ENCODE results near the gene NUMBL. TPM values are rescaled to one million over a fixed set of nuclear protein-coding genes. Genes with fewer than 3 reads are reported as not detected.

NUMBL gene
- total RNA-seq, 1 donor from 2014 or later, result 79.3 TPM

GRCh38 chr19:40671404-40671803 is 19.0 kb downstream of the NUMBL start:
- Mint-ChIP-seq H3K4me1 (ENCODE audit: low read depth, unreplicated experiment) (peaks cover 4% of the 10 kb centered on the region), H3K4me3 (ENCODE audit: unreplicated experiment) (no peak overlapping the region), H3K36me3 (ENCODE audit: low read depth, unreplicated experiment) (peaks cover 36% of the 10 kb centered on the region), H3K27me3 (ENCODE audit: low read depth, unreplicated experiment) (no peaks in the 10 kb centered on the region), H3K27ac (ENCODE audit: unreplicated experiment) (no peak overlapping the region), H3K9me3 (ENCODE audit: unreplicated experiment) (peaks cover 2% of the 10 kb centered on the region)
- Histone ChIP-seq H4K20me1 (ENCODE audit: insufficient read depth, low read length) (peaks cover 47% of the 10 kb centered on the region), H3K27ac (ENCODE audit: low read depth, low read length) (no peak overlapping the region), H3K36me3 (ENCODE audit: insufficient read depth, low read length) (peaks cover 66% of the 10 kb centered on the region), H3K9ac (ENCODE audit: low read length) (no peak overlapping the region), H2AFZ (ENCODE audit: low read depth, low read length) (no peak overlapping the region), H3K4me3 (ENCODE audit: insufficient read depth, low read depth, low read length) (no peak overlapping the region), H3K4me1 (ENCODE audit: insufficient read depth, low read length) (peaks cover 7% of the 10 kb centered on the region), H3K79me2 (ENCODE audit: insufficient read depth, low read length) (no peaks in the 10 kb centered on the region), H3K9me3 (ENCODE audit: insufficient read depth, low read depth, low read length) (peaks cover 5% of the 10 kb centered on the region), H3K4me2 (ENCODE audit: low read length) (no peak overlapping the region), H3K27me3 (ENCODE audit: insufficient read depth, low read length) (no peaks in the 10 kb centered on the region)
- TF ChIP-seq, protein P1, sequence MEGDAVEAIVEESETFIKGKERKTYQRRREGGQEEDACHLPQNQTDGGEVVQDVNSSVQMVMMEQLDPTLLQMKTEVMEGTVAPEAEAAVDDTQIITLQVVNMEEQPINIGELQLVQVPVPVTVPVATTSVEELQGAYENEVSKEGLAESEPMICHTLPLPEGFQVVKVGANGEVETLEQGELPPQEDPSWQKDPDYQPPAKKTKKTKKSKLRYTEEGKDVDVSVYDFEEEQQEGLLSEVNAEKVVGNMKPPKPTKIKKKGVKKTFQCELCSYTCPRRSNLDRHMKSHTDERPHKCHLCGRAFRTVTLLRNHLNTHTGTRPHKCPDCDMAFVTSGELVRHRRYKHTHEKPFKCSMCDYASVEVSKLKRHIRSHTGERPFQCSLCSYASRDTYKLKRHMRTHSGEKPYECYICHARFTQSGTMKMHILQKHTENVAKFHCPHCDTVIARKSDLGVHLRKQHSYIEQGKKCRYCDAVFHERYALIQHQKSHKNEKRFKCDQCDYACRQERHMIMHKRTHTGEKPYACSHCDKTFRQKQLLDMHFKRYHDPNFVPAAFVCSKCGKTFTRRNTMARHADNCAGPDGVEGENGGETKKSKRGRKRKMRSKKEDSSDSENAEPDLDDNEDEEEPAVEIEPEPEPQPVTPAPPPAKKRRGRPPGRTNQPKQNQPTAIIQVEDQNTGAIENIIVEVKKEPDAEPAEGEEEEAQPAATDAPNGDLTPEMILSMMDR (IDR thresholded peaks at IDR 0.05; ENCODE audit: insufficient read depth, low read depth, low read length), result no peak
- TF ChIP-seq EZH2 (IDR thresholded peaks at IDR 0.05; ENCODE audit: insufficient read depth, low read length), result no peak
- FAIRE-seq, result no peak
- no peak for DNase-seq (ENCODE audit: low read depth)

DNA sequence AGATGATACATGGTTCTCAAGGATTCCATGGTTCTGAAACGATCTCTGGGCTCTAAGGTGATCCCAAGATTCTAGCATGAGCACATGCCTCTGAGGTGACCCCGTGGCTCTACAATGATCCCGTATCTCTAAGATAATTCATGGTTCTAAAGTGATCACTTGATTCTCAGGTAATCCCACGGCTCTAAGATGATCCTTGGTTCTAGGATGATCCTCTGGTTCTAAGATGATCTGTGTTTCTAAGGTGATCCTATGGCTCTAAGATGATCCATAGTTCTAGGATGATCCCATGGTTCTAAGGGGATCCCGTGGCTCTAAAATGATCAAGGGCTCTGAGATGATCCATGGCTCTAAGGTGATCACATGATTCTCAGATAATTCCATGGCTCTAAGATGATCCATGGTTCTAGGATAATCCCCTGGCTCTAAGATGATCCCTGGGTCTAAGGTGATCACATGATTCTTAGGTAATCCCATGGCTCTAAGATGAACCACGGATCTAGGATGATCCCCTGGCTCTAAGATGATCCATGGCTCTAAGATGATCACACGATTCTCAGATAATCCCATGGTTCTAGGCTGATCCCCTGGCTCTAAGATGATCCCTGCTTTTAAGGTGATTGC is 21.3 kb downstream of the NUMBL start:
- Histone ChIP-seq H3K27ac (ENCODE audit: low read depth, low read length) (no peak overlapping the region), H3K36me3 (ENCODE audit: insufficient read depth, low read length) (peaks cover 57% of the 10 kb centered on the region), H3K4me1 (ENCODE audit: insufficient read depth, low read length) (peaks cover 12% of the 10 kb centered on the region), H3K4me2 (ENCODE audit: low read length) (no peak overlapping the region), H2AFZ (ENCODE audit: low read depth, low read length) (no peak overlapping the region), H3K9me3 (ENCODE audit: insufficient read depth, low read depth, low read length) (peaks cover 5% of the 10 kb centered on the region), H3K4me3 (ENCODE audit: insufficient read depth, low read depth, low read length) (no peak overlapping the region), H4K20me1 (ENCODE audit: insufficient read depth, low read length) (peaks cover 41% of the 10 kb centered on the region), H3K27me3 (ENCODE audit: insufficient read depth, low read length) (no peaks in the 10 kb centered on the region), H3K79me2 (ENCODE audit: insufficient read depth, low read length) (no peaks in the 10 kb centered on the region), H3K9ac (ENCODE audit: low read length) (no peak overlapping the region)
- no peak for TF ChIP-seq EZH2 (IDR thresholded peaks at IDR 0.05; ENCODE audit: insufficient read depth, low read length)
- TF ChIP-seq, protein P1 (IDR thresholded peaks at IDR 0.05; ENCODE audit: insufficient read depth, low read depth, low read length), result no peak
- Mint-ChIP-seq H3K9me3 (ENCODE audit: unreplicated experiment) (peaks cover 2% of the 10 kb centered on the region), H3K4me3 (ENCODE audit: unreplicated experiment) (no peak overlapping the region), H3K36me3 (ENCODE audit: low read depth, unreplicated experiment) (peaks cover 38% of the 10 kb centered on the region), H3K27ac (ENCODE audit: unreplicated experiment) (no peak overlapping the region), H3K27me3 (ENCODE audit: low read depth, unreplicated experiment) (no peaks in the 10 kb centered on the region), H3K4me1 (ENCODE audit: low read depth, unreplicated experiment) (peaks cover 10% of the 10 kb centered on the region)
- FAIRE-seq (no peak), DNase-seq (ENCODE audit: low read depth) (no peak)

GRCh38 chr19:40667602-40668001 is 22.8 kb downstream of the NUMBL start:
- Histone ChIP-seq H3K27me3 (ENCODE audit: insufficient read depth, low read length) (no peaks in the 10 kb centered on the region), H2AFZ (ENCODE audit: low read depth, low read length) (no peak overlapping the region), H4K20me1 (ENCODE audit: insufficient read depth, low read length) (peaks cover 26% of the 10 kb centered on the region), H3K79me2 (ENCODE audit: insufficient read depth, low read length) (no peaks in the 10 kb centered on the region), H3K9ac (ENCODE audit: low read length) (no peak overlapping the region), H3K9me3 (ENCODE audit: insufficient read depth, low read depth, low read length) (peaks cover 5% of the 10 kb centered on the region), H3K36me3 (ENCODE audit: insufficient read depth, low read length) (peaks cover 44% of the 10 kb centered on the region), H3K27ac (ENCODE audit: low read depth, low read length) (no peak overlapping the region), H3K4me2 (ENCODE audit: low read length) (no peak overlapping the region), H3K4me1 (ENCODE audit: insufficient read depth, low read length) (peaks cover 18% of the 10 kb centered on the region), H3K4me3 (ENCODE audit: insufficient read depth, low read depth, low read length) (no peak overlapping the region)
- FAIRE-seq (no peak), DNase-seq (ENCODE audit: low read depth) (no peak)
- peaks cover 18% of the 10 kb centered on the region for H3K4me1 Mint-ChIP-seq (ENCODE audit: low read depth, unreplicated experiment)
- TF ChIP-seq EZH2 (IDR thresholded peaks at IDR 0.05; ENCODE audit: insufficient read depth, low read length), result no peak
- TF ChIP-seq, protein P1 (IDR thresholded peaks at IDR 0.05; ENCODE audit: insufficient read depth, low read depth, low read length), result no peak
- peaks cover 2% of the 10 kb centered on the region for H3K9me3 Mint-ChIP-seq (ENCODE audit: unreplicated experiment)
- H3K27me3 Mint-ChIP-seq (ENCODE audit: low read depth, unreplicated experiment), result no peaks in the 10 kb centered on the region
- no peak overlapping the region for H3K27ac Mint-ChIP-seq (ENCODE audit: unreplicated experiment)
- no peak overlapping the region for H3K4me3 Mint-ChIP-seq (ENCODE audit: unreplicated experiment)
- peaks cover 38% of the 10 kb centered on the region for H3K36me3 Mint-ChIP-seq (ENCODE audit: low read depth, unreplicated experiment)

Measured in astrocyte (in vitro differentiated cells and primary cell).